T follicular helper cell (primary cell): Measurements from ENCODE around the gene RAD9A.
A peak's percentile ranks its signal among the peaks of the same experiment; 100 is the strongest.
"Not testable (repeated sequence)": the region's sequence is repeated elsewhere in the genome, so short reads cannot be mapped to it uniquely, and the experiment has no call there.

Experiments
- DNase-seq: peaks from one replicate; pipeline ENCODE4 v3.0.0-alpha.2; 2020; ENCODE audit warnings: low read depth

RAD9A gene

DNA sequence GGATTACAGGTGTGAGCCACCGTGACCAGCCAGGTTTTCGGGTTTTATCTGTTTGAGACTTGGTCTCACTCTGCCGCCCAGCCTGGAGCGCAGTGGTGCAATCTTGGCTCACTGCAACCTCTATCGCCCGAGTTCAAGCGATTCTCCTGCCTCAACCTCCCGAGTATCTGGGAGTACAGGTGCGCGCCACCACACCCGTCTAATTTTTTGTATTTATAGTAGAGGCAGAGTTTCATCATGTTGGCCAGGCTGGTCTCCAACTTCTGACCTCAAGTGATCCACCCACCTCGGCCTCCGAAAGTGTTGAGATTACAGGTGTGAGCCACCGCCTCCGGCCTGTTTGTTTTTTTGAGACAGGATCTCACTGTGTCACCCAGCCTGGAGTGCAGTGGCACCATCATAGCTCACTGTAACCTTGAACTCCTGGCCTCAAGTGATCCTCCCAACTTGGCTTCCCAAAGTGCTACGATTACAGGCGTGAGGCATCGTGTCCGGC lies 35.6 kb downstream of the RAD9A start:
- not testable (repeated sequence) for DNase-seq

DNA sequence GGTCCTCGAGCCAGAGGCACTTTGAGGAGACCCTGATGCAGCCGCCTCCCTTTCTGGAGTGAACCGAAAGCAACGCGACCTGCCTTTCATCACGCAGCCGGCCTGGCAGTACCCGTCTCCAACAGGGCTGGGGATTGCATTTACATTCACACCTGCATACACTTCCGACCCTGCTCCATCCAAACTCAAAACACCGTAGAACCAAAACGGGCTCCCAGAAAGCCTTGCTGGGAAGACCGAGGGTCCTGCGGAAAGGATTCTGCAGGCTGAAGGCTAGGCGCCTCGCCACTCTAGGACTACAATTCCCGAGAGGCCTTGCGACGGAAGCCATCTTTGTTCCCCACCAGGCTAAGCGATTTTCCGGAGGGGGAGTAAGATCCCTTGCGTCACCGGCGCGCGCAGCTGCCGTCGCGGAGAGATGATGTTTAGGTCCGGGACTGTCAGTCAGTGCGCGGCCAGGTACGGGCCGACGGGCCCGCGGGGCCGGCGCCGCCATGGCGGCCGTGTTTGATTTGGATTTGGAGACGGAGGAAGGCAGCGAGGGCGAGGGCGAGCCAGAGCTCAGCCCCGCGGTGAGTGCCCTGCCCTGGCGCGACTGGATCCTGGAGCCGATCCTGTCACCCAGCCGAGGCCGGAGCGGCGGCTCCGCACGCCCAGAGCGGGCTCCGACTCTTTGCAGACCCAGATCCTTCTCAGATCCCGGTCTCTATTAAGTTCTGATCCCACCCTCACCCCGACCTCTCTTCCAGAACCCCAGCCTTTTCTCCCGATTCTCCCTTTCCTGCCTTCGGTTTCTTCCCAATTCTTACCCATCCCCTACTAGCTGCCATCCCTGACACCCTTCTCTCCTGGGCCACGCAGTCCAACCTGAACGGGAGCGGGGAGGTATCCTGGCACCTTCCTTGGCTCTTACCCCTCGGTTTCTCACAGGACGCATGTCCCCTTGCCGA lies 36.5 kb downstream of the RAD9A start, which contains the start of gene RPS6KB2:
RPS6KB2 (plus strand) TSS at position 443 of the 950 bp plus-strand sequence; CDS start at position 495, 52 bp downstream.
- DNase-seq: peak; percentile 99

DNA sequence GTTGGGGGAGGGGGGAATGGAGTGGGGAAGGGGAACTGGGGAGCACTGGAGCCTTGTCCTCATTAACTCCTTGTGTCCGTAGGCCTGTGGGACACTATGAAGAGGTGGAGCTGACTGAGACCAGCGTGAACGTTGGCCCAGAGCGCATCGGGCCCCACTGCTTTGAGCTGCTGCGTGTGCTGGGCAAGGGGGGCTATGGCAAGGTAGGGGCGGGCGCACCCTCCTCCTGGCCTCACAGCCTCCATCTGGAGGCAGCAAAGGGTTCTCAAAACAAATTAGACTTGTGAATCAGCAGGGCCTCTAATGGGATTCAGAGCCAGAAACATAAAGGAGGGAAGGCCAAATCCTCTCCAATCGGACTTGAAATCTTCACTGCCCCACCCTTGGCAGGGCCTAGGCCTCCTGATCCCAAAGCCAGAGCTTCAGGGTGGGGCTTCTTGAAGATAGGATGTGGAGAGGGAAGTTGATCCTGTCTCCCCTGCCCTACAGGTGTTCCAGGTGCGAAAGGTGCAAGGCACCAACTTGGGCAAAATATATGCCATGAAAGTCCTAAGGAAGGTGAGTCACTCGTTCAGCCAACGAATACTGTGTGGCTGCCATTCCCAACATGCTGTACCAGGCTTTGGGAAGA lies 37.4 kb downstream of the RAD9A start:
- no peak for DNase-seq

DNA sequence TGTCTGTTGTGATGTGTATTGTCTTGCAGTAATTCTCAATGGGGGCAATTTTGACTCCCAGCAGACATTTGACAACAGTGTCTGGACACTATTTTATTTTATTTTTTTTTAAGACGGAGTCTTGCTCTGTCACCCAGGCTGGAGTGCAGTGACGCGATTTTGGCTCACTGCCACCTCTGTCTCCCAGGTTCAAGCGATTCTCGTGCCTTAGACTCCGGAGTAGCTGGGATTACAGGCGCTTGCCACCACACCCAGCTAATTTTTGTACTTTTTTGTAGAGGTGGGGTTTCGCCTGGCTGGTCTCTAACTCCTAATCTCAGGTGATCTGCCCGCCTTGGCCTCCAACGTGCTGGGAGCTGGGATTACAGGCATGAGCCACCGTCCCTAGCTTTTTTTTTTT lies 37.9 kb downstream of the RAD9A start:
- DNase-seq: no peak

DNA sequence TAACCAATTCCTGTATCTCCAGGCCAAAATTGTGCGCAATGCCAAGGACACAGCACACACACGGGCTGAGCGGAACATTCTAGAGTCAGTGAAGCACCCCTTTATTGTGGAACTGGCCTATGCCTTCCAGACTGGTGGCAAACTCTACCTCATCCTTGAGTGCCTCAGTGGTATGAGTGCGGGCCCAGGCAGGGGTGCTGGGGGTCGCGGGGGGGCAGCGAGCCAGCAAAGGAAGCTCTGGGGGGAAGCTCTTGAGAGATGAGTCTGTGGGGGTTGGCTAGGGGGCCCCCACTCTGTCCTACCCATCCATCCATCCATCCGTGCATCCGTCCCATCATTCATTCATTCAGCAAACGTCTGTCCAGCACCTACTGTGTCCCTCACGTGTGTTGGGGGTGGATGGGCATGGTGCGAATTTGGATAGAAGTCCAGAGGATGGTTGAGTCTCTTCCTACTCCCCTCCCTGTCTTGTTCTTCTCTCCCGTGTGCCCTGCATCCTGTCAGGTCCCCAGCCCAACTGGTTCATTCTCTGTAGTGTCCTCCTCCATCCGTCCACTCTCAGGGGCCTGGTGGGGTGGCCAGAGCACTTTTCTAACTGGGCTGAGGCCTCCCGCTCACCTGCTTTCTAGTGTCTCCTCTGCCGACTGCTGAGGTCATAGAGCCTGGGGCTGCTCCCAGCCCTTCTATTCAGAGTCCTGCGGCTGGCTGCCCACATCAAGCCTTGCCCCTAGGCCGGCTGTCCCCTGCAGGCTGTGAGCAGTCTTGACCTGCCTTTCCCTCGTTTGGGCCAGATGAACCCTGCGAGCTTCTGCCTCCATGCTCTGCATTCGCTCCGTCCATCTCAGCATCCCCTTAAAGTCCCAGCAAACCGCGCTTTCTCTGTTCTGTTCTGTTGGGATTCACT lies 39.8 kb downstream of the RAD9A start:
- no peak for DNase-seq

DNA sequence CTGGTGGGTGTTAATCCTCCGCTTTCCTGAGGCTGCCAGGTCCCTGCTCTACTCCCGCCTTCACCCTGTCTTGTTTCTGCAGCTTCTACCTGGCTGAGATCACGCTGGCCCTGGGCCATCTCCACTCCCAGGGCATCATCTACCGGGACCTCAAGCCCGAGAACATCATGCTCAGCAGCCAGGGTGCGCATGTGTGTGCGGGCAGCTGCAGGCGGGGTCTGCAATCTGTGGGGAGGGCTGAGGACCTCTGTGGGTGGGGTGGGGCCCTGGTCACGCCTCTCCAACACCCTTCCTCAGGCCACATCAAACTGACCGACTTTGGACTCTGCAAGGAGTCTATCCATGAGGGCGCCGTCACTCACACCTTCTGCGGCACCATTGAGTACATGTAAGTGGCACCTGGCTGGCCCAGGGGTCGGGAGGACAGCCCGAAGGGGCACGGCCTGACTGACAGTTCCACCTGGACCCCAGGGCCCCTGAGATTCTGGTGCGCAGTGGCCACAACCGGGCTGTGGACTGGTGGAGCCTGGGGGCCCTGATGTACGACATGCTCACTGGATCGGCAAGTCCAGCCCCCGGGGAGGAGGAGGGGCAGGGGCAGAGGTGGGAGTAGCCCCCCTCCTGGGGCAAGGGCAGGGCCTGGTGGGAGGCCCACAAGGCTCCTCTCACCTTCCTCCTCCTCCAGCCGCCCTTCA lies 41.0 kb downstream of the RAD9A start:
- no peak for DNase-seq

DNA sequence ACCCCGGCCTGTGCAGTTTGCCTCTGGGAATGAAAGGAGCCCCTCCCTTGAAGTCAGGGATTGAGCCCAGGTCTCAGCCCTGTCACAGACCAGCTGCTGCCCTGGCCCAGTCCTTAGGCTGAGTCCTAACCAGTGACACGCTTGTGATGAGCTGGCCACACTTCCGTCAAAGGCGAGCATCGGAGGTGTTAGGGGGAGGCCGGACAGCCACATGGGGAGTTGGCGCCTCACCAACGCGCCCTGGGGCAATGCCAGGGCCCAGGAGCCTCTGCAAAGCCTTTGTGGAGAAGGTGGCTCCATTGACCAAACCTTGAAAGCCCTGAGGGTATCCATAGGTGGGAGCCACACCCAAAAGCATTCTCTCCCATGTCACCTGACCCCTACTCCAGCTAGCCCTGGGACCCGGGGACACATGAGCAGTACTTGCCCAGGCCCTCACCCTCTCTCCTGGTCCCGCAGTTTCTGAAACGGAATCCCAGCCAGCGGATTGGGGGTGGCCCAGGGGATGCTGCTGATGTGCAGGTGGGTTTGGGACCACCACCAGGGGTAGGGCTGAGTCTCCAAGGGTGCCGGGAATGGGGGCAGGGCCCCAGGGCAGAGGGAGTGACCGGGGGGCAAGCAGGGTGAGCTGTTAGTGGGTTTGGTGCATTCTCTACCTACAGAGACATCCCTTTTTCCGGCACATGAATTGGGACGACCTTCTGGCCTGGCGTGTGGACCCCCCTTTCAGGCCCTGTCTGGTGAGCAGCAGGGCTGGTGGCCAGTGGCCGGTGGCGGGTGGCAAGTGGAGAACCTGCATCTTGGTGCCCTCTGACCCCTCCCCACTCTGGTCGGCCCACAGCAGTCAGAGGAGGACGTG lies 42.0 kb downstream of the RAD9A start:
- DNase-seq: no peak

DNA sequence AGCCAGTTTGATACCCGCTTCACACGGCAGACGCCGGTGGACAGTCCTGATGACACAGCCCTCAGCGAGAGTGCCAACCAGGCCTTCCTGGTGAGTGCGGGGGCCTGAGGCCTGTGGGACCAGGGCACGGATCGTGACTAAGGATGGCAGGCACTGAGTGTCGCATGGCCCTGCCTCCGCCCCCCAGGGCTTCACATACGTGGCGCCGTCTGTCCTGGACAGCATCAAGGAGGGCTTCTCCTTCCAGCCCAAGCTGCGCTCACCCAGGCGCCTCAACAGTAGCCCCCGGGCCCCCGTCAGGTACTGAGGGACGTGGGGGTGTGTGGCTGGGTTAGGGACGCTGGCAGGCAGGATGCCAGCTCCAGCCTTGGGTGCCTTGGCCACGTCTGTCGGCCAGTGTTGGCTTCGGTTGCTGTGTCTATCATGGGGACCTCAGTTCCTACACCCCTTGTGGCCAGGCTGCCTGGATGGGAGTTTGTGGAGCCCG lies 42.7 kb downstream of the RAD9A start:
- no peak for DNase-seq

DNA sequence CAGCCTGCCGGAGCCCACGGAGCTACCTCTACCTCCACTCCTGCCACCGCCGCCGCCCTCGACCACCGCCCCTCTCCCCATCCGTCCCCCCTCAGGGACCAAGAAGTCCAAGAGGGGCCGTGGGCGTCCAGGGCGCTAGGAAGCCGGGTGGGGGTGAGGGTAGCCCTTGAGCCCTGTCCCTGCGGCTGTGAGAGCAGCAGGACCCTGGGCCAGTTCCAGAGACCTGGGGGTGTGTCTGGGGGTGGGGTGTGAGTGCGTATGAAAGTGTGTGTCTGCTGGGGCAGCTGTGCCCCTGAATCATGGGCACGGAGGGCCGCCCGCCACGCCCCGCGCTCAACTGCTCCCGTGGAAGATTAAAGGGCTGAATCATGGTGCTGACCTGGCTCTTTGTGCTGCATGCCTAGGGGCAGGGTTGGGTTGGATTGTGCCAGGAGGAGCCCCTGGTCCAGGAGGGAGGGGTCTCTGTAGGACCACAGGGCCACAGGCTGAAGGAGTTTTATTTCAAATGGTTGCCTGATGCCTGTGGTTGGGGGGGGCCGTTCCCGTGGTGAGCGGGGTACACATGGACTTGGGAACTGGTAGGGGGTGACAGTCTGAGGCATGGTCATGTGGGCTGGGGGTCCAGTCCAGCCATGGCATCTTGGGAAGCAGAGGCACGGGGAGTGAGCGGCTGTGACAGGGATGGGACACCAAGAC lies 43.4 kb downstream of the RAD9A start:
- no peak for DNase-seq

DNA sequence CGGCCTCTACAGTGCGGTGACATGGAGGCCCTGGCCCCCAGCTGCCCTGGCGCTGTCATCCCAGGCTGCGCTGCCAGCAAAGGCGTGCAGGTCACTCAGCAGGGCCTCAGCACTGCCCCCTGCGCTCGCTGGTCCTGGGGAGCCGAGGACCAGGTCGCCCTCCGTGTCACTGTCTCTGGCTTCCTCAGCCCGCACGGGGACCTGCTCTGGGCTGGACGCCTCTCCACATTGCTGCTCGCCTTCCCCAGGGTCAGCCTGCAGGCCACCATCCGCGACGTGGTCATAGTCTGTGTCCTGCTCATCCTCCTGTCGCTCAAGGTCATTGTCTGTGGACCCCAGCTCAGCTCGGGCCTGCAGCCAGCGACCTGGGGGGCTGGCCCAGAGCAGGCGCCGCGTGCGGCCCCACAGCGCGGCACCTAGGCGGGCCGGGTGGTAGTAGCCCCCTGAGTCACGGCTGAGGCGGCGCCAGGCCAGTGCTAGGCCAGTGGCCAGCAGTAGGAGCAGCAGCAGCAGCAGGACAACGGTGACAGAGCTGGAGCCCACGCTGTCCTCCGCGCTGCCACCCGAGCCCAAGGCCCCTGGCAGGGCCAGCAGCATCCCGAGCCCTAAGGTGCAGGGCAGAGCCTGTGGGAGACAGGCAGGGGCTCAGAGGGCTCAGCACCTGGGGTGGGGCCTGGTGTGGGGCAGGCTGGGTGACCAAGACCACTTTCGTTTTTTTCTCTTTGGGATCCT lies 44.1 kb downstream of the RAD9A start:
- DNase-seq: no peak

DNA sequence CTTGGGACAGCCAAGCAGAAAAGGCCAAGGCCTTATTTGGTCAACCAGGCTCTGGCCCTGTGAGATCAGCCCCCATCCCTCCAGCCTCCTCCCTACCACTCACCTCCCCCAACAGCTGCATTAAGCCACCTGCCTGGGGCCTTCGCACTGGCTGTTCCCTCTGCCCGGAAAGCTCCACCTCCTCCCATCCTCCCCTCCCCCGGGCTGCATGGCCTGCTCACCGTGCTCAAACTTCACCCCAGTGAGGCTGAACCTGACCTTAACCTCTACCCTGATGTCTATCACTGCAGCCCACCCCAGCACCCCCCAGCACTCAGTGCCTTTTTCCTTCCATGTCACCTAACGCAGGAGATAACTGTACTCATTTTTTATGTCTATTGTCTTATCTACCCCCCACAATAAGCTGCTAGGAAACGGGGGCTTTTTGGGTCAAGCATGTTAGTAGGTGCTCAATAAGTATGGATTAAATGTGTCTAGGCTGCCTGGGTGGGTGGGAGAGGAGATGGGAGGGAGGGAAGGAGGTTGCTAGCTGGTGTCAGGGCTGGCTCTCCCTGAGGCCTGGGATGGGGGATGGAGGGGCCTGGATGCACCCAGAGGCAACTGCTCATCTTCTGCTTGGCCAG lies 44.8 kb downstream of the RAD9A start:
- DNase-seq: no peak

DNA sequence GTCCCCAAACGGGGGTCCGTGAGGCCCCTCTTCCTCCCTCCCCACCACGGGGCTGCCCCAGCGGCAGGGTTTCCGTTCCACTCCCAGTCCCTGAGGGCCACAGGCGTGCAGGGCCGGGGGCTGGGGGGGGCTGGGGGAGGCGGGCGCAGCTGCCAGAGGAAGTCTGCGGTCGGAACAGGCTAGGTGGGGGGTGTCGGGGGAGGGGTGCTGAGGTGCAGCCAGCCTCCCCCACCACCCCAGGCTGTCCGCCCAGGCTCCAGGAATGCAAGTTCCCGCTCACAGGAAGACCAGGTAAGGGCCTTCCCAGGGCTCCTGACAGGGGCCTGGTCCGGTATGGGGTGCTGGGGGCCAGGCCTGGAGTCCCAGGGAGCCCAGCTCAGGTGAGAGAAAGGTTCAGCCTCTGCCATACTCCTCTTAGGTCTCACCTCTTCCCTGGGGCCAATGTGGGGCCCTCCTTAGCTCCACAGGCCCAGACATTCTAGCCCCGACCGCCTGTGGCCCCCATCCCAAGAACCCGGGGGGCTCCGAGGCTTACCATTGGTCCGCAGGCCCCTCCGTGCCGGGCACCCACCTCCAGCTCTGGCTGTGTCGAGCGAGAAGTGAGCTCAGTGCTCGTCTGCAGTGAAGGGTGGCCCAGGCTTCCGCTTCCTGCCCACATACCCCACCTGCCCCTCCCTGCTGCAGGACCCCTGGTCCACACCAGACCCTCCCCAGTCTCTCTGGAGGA lies 45.5 kb downstream of the RAD9A start, which contains the start of gene PTPRCAP:
PTPRCAP (minus strand) TSS at position 601 of the 727 bp plus-strand sequence; CDS start at position 538, 63 bp downstream.
- DNase-seq: peak; percentile 74

DNA sequence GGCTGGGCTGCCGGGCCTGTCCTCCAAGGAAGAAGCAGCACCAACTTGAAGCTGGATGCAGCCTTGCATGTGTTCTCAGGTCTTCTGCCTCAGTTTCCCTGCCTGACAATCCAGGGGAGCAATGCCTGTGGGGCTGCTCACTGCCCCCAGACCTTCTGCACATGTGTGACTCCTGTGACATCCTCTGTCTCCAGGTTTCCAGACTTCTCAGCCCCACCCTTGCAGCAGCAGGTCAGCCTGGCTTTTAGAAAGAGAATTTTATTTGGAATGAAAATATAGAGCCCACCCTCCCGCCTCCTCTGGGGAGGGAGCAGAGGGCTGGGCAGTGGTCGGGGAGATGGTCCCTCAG lies 46.0 kb downstream of the RAD9A start:
- DNase-seq: no peak

DNA sequence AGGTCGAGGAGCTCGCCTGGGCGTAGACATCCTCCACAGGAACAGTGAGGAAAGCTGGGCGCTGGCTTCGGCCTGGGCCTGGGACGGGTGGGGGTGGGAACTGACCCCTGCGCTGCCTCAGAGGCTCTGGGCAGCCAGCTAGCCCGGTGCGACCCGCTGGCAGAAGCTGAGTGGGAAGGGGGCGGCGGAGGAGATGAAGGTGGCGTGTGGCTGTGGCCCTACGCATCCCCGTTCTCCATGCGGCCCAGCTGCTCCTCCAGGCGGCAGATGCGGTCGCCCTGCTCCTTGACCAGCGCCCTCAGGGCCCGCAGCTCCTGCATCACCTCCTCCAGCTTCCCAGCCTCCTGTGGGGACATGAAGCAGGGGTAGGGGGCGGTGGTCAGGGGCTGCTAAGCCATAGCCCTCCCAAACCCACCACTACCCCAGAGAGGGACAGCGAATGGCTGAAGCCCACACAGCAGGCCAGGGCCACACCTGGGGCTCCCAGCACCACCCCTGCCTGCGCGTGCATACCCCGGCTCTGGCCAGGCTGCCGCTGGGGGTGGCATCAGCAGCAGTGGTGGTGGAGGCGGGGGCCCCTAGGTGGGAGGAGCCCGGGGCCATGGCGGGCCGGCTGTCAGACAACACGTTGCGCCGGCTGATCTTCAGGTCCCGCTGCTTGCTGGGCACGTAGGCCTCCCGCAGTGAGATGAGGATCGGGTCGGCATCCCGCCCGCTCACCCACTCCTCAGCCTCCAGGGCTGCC lies 46.5 kb downstream of the RAD9A start:
- peak; percentile 70 for DNase-seq

DNA sequence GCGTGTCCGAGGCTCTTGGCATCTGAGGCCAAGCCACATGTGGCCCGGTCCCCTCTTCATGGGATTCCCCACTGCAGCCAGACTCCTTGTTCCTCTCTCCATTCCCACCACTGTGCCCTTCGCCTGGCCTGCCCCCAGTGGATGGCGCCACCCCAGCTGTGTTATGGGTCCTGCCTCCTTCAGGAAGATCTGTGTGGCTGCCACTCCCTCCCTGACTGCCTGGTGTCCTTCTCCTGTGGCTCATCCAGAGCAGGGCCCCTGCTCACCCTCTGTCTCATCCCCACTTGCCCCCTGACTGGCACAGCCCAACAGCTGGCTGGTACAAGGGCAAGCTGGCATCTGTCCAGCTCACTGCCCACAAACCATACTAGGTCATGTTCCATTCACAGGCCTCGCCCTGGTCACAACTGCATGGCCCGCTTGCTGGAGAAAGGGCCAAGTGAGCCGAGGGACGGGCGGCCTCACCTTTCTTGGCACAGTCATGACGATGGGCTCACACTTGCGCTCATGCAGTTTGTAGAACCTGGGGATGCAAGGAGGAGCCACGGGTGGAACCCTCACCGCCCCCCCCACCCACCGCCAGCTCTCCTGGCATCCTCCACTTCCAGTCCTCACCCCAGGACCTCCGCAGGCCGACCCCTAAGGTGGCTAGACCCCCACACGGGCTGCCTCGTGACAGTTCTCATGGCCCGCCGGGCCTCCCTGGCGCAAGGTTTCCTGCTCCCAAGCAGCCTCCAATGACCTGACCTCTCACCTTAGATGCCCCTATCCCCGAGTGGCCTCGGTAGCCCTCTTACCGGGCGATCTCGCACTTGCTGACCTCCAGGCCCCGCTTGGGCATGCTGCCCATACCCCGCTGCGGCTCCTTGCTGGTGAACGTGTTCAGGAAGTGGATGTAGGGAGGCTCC lies 47.8 kb downstream of the RAD9A start:
- no peak for DNase-seq
